Measurements from ENCODE around the gene NDUFS5. TPM values are rescaled to one million over a fixed set of nuclear protein-coding genes. Genes with fewer than 3 reads are reported as not detected.

Gene NDUFS5
- polyA plus RNA-seq, 1 of the 3 experiments (the other 2 are of a cell fraction) = 881 TPM

- peaks cover 6 to 7% of the 10 kb centered on the region in 2 experiments; a peak in 3 of 4 replicates for H3K4me1 ChIP-seq (ENCODE audit: control insufficient read depth in 1 of 2, insufficient read depth in 2 of 2, low read depth in 1 of 2, low read length in 1 of 2)
- no peak for DNase-seq
- H3F3A ChIP-seq (replicated peaks; ENCODE audit: insufficient read depth) = no peaks in the 10 kb centered on the region
- peaks cover 8% of the 10 kb centered on the region; the same call in 1 of the 2 replicates for H3K27me3 ChIP-seq (ENCODE audit: insufficient read depth)
- H2AFZ ChIP-seq (ENCODE audit: low read depth) = no peak overlapping the region
- H3K9me3 ChIP-seq = no peaks in the 10 kb centered on the region
- ChIA-PET CTCF (interaction anchor here (0.7 to 4.4 kb wide), 8 partner anchors 10 to 457 kb away, joined by 3 to 24 read pairs (median 4); partner anchors contain the start of gene NDUFS5), POLR2A (no interaction called here)
- no peaks in the 10 kb centered on the region for H4K20me1 ChIP-seq (ENCODE audit: insufficient read depth)
- no peaks in the 10 kb centered on the region for H3K36me3 ChIP-seq (replicated peaks in 1 of 2; ENCODE audit: control insufficient read depth in 1 of 2, insufficient read depth in 2 of 2, low read length in 1 of 2)
- H3K27ac ChIP-seq (ENCODE audit: low read depth in 2 of 2, low read length in 1 of 2) = no peak overlapping the region
- H3K9ac ChIP-seq = no peak overlapping the region
- H3K9me2 ChIP-seq = no peaks in the 10 kb centered on the region
- WGBS (ENCODE audit: low lambda C conversion rate) = 51% methylated on average over 18 of the region's 29 CpGs
- TF ChIP-seq IRF3 (IDR thresholded peaks at IDR 0.05; ENCODE audit: low read depth, low read length) (no peak), FOXJ3 (CRISPR knock-in tag; IDR thresholded peaks at IDR 0.05) (no peak), TEAD4 (IDR thresholded peaks at IDR 0.05; ENCODE audit: borderline replicate concordance, insufficient read depth) (no peak), POLR2AphosphoS5 (IDR thresholded peaks at IDR 0.05; ENCODE audit: low read depth, low read length) (no peak), USF2 (IDR thresholded peaks at IDR 0.05; ENCODE audit: borderline replicate concordance, low read depth, low read length) (no peak), FOXM1 (IDR thresholded peaks at IDR 0.05; ENCODE audit: low read depth) (no peak), EZH2phosphoT487 (IDR thresholded peaks at IDR 0.05; ENCODE audit: borderline replicate concordance, low read depth) (no peak), ZBTB33 (IDR thresholded peaks at IDR 0.05; ENCODE audit: borderline replicate concordance, low read depth) (no peak), GATA2 (CRISPR knock-in tag; IDR thresholded peaks at IDR 0.05) (no peak), CHD2 (IDR thresholded peaks at IDR 0.05; ENCODE audit: low read length, partially characterized antibody) (no peak), RXRA (IDR thresholded peaks at IDR 0.05; ENCODE audit: borderline replicate concordance, low read depth) (no peak), SMC3 (IDR thresholded peaks at IDR 0.05; ENCODE audit: low read depth, low read length) (no peak), EP300 (IDR thresholded peaks at IDR 0.05; ENCODE audit: borderline replicate concordance in 1 of 2, low read depth in 1 of 2, low read length in 1 of 2) (no peak)
- TF ChIP-seq, protein P1, sequence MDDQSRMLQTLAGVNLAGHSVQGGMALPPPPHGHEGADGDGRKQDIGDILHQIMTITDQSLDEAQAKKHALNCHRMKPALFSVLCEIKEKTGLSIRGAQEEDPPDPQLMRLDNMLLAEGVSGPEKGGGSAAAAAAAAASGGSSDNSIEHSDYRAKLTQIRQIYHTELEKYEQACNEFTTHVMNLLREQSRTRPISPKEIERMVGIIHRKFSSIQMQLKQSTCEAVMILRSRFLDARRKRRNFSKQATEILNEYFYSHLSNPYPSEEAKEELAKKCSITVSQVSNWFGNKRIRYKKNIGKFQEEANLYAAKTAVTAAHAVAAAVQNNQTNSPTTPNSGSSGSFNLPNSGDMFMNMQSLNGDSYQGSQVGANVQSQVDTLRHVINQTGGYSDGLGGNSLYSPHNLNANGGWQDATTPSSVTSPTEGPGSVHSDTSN (IDR thresholded peaks at IDR 0.05) = no peak
- H3K4me3 ChIP-seq (ENCODE audit: low read depth in 2 of 2, low read length in 1 of 2) = peak overlapping the region; percentile 60 to 63
- no peaks in the 10 kb centered on the region for H3K79me2 ChIP-seq (ENCODE audit: insufficient read depth)
- H3K4me2 ChIP-seq = peak overlapping the region; percentile 87
Observed at GRCh38 chr1:39082010-39082799, 56.1 kb downstream of the NDUFS5 start.

Data from SK-N-SH (cell line).